Type B pancreatic cell (in vitro differentiated cells): ENCODE results near the gene FGF14. TPM values are rescaled to one million over a fixed set of nuclear protein-coding genes. Genes with fewer than 3 reads are reported as not detected.

ENCODE experiments used
- DNase-seq: peaks from one replicate; pipeline ENCODE4 v3.0.0; 2021; ENCODE audit warnings: mixed read lengths; ENCODE audit not compliant: unreplicated experiment; ENCODE audit errors: extremely low spot score
- H3K27ac Mint-ChIP-seq: 2 replicates; pipeline ENCODE4 v1.8.0; 2021; ENCODE audit warnings: mild to moderate bottlenecking, mixed read lengths
- H3K27me3 Mint-ChIP-seq: 2 replicates; pipeline ENCODE4 v1.8.0; 2021; ENCODE audit warnings: mixed read lengths
- H3K36me3 Mint-ChIP-seq: 2 replicates; pipeline ENCODE4 v1.8.0; 2021; ENCODE audit warnings: mixed read lengths
- H3K4me1 Mint-ChIP-seq: one replicate; pipeline ENCODE4 v1.8.0; 2021; ENCODE audit warnings: mixed read lengths; ENCODE audit not compliant: unreplicated experiment
- H3K4me3 Mint-ChIP-seq: 2 replicates; pipeline ENCODE4 v1.8.0; 2021; ENCODE audit warnings: mild to moderate bottlenecking, mixed read lengths
- H3K9me3 Mint-ChIP-seq: 2 replicates; pipeline ENCODE4 v1.8.0; 2021; ENCODE audit warnings: mixed read lengths
- CTCF ChIP-seq: fragments of 200-600 bp; sonication (generic); conservative IDR thresholded peaks from 2 replicates; pipeline ENCODE4 v1.5.0; 2021; ENCODE audit warnings: antibody characterized with exemption, mild to moderate bottlenecking
- total RNA-seq: library from RNA; stranded (reverse); gene quantifications from 2 replicates; pipeline ENCODE4 v1.2.1, GENCODE V29; 2021; ENCODE audit warnings: low replicate concordance

FGF14 gene
- total RNA-seq, 1 donor from 2014 or later = 4.2 TPM

GRCh38 chr13:102191951-102192502 is 209.8 kb downstream of the FGF14 start:
- peaks cover 5% of the 10 kb centered on the region for H3K4me1 Mint-ChIP-seq
- H3K36me3 Mint-ChIP-seq = no peaks in the 10 kb centered on the region
- no peaks in the 10 kb centered on the region for H3K27me3 Mint-ChIP-seq
- H3K9me3 Mint-ChIP-seq = no peaks in the 10 kb centered on the region
- no peak for DNase-seq
- H3K27ac Mint-ChIP-seq = no peak overlapping the region
- no peak for TF ChIP-seq CTCF
- H3K4me3 Mint-ChIP-seq = no peak overlapping the region

DNA sequence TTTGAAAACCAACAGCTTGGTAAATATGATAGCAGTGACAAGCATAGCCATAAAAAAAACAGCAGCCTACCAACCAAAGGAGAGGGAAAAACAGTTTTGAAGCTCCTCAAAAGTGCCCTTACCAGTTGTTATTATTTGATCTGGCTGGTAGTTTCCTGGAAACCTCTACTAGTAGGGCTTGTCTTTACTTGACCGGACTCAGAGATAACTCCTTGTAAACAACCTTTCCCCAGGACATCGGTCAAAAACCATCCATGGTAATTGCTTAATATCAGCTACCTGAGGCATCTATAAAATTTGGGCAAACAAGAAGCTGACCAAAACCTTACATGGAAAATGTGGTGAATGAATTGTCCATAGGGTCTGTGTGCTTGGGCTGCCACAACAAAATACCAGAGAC is 210.9 kb downstream of the FGF14 start:
- Mint-ChIP-seq H3K4me1 (peaks cover 2% of the 10 kb centered on the region), H3K27me3 (no peaks in the 10 kb centered on the region), H3K27ac (no peak overlapping the region), H3K9me3 (no peaks in the 10 kb centered on the region), H3K36me3 (no peaks in the 10 kb centered on the region), H3K4me3 (no peak overlapping the region)
- DNase-seq = no peak
- no peak for TF ChIP-seq CTCF

GRCh38 chr13:102187313-102187712 is 214.5 kb downstream of the FGF14 start:
- Mint-ChIP-seq H3K9me3 (no peaks in the 10 kb centered on the region), H3K27ac (no peak overlapping the region), H3K4me1 (no peaks in the 10 kb centered on the region), H3K36me3 (no peaks in the 10 kb centered on the region), H3K4me3 (no peak overlapping the region), H3K27me3 (no peaks in the 10 kb centered on the region)
- no peak for DNase-seq
- TF ChIP-seq CTCF = no peak

DNA sequence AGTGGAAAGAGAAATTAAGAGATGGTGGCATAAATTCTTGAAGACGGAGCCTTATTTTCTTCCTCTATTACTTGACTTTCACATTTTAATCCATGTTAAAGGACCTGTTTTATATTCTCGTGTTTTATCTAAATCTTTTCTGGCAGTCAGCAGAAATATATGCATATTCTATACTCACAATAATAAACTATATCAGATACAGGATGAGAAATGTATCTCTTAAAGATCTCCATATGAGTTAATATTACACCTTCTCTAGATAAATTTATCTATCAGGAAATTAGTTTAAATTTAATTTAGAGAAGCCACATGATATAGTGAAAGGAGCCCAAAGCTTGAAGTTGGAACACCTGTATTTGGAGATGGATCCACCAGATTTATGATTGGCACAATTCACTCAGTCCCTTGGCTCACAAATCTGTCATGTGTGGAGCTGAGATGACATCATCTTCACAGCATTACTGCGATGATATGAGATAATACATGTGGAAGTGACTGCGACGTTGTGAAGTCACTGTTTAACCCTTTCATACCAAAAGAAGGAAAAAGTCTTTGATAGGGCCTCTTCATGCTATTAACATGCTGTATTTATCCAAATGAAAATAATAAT is 216.4 kb downstream of the FGF14 start:
- Mint-ChIP-seq H3K27ac (no peak overlapping the region), H3K36me3 (no peaks in the 10 kb centered on the region), H3K27me3 (no peaks in the 10 kb centered on the region), H3K4me1 (no peaks in the 10 kb centered on the region), H3K9me3 (no peaks in the 10 kb centered on the region), H3K4me3 (no peak overlapping the region)
- TF ChIP-seq CTCF = no peak
- no peak for DNase-seq

DNA sequence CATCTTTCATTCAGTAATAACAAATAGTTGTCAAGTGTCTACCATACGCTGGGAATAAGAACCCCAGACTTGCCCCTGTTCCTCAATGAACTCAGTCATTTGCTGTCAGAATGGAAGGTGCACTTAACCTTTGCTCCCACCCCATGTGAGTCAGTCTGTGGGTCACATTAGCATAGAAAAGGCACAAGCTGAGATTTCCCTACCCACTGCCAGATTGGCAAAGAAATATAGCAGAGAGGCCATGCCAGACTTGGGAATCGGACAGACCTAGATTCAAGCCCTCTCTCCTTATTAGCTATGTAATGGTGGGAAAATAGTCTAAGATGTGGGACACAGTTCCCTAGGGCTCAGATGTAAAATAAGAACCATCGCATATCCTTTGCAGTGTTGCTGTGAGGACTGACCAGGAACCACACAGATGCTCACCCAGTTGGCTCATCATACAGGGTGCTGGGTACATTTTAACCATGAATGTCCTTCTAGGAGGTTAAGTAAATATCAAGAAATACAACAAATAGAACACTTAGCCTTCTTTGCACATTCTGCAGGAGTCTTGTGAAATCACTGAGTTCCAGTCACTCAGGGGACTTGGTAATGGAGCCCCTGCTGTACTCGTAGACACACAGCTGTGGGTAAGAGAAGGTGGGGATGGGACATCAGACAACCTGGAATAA is 218.2 kb downstream of the FGF14 start:
- no peaks in the 10 kb centered on the region for H3K9me3 Mint-ChIP-seq
- H3K4me1 Mint-ChIP-seq = no peaks in the 10 kb centered on the region
- TF ChIP-seq CTCF = no peak
- H3K36me3 Mint-ChIP-seq = no peaks in the 10 kb centered on the region
- no peak overlapping the region for H3K27ac Mint-ChIP-seq
- DNase-seq = no peak
- no peak overlapping the region for H3K4me3 Mint-ChIP-seq
- no peaks in the 10 kb centered on the region for H3K27me3 Mint-ChIP-seq
